ENCODE measurements around the gene MCOLN2. TPM values are rescaled to one million over a fixed set of nuclear protein-coding genes. Genes with fewer than 3 reads are reported as not detected.

MCOLN2 gene
- total and polyA plus RNA-seq, 4 donors, result 0.16 to 0.28 (median 0.25) TPM; not detected in 1

DNA sequence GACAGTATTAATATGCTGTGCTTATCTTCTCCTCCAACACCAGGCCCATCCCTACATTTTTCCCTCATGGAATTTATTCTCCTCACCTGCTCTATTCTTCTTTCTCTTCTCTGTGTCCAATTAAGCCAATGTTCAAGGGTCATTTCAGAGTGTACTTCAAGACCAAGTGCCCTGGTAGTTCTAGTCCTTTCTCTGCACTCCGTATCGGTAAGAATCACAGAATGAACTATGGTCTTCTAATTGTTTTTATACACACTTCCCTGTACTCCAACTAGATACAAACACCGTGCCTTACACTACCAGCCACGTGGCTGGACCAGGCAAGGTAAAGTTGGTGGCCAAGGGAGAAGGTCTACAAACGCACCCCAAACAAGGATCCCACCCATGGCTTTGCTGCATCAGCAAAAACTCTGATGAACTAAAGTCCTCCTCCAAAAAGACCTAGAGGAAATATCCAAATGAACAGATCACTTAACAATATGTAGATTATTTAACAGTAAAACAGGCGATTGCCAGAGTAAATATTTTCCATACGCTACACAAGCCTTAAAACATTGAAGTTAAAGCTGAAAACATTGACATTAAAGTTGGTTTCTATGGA lies 63.8 kb downstream of the MCOLN2 start:
- no peak for DNase-seq (ENCODE audit: low spot score)
- no peaks in the 10 kb centered on the region for H3K9me3 ChIP-seq (ENCODE audit: control insufficient read depth in 4 of 4, low read length in 3 of 4)
- 85% methylated on average over 7 of the region's 7 CpGs for WGBS

DNA sequence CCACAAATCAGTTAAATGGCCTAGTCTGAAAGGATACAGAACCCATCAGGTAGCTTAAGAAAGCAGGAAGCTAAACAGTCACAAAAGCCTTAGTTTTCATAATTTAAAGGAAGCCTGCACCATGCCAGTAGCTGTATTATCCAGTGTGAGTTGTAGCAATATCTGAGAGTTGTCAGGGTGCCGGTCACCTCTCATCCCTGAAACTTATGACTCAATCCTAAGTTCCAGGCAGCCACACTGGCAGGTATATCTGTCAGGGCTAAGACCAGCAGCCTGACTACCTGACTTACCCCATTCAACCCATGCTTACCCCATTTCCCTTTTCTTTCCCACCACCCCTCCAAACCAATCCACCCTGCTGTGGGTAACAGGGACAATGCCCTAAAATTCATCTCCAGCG lies 66.1 kb downstream of the MCOLN2 start:
- WGBS, result 86% methylated on average over 2 of the region's 2 CpGs
- TF ChIP-seq TAF1 (conservative IDR thresholded peaks at IDR 0.05) (no peak), EGR1 (IDR thresholded peaks at IDR 0.05; ENCODE audit: low read depth in 2 of 2) (no peak), FOXA1 (IDR thresholded peaks at IDR 0.05) (no peak), RXRA (IDR thresholded peaks at IDR 0.05) (no peak), YY1 (IDR thresholded peaks at IDR 0.05) (no peak), NR2F2 (IDR thresholded peaks at IDR 0.05) (no peak), HNF4G (IDR thresholded peaks at IDR 0.05) (no peak), RAD21 (IDR thresholded peaks at IDR 0.05) (no peak), GABPA (IDR thresholded peaks at IDR 0.05 in 1 of 2, conservative IDR thresholded peaks at IDR 0.05 in 1 of 2) (no peak), JUND (IDR thresholded peaks at IDR 0.05) (no peak), SP1 (IDR thresholded peaks at IDR 0.05) (no peak), HNF4A (conservative IDR thresholded peaks at IDR 0.05) (no peak), FOXA2 (IDR thresholded peaks at IDR 0.05) (no peak)
- TF ChIP-seq, protein P1, sequence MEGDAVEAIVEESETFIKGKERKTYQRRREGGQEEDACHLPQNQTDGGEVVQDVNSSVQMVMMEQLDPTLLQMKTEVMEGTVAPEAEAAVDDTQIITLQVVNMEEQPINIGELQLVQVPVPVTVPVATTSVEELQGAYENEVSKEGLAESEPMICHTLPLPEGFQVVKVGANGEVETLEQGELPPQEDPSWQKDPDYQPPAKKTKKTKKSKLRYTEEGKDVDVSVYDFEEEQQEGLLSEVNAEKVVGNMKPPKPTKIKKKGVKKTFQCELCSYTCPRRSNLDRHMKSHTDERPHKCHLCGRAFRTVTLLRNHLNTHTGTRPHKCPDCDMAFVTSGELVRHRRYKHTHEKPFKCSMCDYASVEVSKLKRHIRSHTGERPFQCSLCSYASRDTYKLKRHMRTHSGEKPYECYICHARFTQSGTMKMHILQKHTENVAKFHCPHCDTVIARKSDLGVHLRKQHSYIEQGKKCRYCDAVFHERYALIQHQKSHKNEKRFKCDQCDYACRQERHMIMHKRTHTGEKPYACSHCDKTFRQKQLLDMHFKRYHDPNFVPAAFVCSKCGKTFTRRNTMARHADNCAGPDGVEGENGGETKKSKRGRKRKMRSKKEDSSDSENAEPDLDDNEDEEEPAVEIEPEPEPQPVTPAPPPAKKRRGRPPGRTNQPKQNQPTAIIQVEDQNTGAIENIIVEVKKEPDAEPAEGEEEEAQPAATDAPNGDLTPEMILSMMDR (IDR thresholded peaks at IDR 0.05; ENCODE audit: low read depth, low read length, missing input control), result no peak
- TF ChIP-seq, protein P2, sequence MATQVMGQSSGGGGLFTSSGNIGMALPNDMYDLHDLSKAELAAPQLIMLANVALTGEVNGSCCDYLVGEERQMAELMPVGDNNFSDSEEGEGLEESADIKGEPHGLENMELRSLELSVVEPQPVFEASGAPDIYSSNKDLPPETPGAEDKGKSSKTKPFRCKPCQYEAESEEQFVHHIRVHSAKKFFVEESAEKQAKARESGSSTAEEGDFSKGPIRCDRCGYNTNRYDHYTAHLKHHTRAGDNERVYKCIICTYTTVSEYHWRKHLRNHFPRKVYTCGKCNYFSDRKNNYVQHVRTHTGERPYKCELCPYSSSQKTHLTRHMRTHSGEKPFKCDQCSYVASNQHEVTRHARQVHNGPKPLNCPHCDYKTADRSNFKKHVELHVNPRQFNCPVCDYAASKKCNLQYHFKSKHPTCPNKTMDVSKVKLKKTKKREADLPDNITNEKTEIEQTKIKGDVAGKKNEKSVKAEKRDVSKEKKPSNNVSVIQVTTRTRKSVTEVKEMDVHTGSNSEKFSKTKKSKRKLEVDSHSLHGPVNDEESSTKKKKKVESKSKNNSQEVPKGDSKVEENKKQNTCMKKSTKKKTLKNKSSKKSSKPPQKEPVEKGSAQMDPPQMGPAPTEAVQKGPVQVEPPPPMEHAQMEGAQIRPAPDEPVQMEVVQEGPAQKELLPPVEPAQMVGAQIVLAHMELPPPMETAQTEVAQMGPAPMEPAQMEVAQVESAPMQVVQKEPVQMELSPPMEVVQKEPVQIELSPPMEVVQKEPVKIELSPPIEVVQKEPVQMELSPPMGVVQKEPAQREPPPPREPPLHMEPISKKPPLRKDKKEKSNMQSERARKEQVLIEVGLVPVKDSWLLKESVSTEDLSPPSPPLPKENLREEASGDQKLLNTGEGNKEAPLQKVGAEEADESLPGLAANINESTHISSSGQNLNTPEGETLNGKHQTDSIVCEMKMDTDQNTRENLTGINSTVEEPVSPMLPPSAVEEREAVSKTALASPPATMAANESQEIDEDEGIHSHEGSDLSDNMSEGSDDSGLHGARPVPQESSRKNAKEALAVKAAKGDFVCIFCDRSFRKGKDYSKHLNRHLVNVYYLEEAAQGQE (IDR thresholded peaks at IDR 0.05), result no peak
- TF ChIP-seq, protein P3, sequence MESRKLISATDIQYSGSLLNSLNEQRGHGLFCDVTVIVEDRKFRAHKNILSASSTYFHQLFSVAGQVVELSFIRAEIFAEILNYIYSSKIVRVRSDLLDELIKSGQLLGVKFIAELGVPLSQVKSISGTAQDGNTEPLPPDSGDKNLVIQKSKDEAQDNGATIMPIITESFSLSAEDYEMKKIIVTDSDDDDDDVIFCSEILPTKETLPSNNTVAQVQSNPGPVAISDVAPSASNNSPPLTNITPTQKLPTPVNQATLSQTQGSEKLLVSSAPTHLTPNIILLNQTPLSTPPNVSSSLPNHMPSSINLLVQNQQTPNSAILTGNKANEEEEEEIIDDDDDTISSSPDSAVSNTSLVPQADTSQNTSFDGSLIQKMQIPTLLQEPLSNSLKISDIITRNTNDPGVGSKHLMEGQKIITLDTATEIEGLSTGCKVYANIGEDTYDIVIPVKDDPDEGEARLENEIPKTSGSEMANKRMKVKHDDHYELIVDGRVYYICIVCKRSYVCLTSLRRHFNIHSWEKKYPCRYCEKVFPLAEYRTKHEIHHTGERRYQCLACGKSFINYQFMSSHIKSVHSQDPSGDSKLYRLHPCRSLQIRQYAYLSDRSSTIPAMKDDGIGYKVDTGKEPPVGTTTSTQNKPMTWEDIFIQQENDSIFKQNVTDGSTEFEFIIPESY (IDR thresholded peaks at IDR 0.05), result no peak
- TF ChIP-seq, protein P4, sequence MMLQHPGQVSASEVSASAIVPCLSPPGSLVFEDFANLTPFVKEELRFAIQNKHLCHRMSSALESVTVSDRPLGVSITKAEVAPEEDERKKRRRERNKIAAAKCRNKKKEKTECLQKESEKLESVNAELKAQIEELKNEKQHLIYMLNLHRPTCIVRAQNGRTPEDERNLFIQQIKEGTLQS (IDR thresholded peaks at IDR 0.05), result no peak
- TF ChIP-seq, protein P5, sequence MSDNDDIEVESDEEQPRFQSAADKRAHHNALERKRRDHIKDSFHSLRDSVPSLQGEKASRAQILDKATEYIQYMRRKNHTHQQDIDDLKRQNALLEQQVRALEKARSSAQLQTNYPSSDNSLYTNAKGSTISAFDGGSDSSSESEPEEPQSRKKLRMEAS (IDR thresholded peaks at IDR 0.05), result no peak

More for the DNA sequence above, 63.8 kb downstream of the MCOLN2 start:
- H3K36me3 ChIP-seq (ENCODE audit: control insufficient read depth in 4 of 4, insufficient read depth in 3 of 4, low read depth in 1 of 4, low read length in 3 of 4), result no peaks in the 10 kb centered on the region
- TF ChIP-seq FOXA2 (IDR thresholded peaks at IDR 0.05), result no peak
- TF ChIP-seq YY1 (IDR thresholded peaks at IDR 0.05), result no peak
- no peak for TF ChIP-seq TAF1 (conservative IDR thresholded peaks at IDR 0.05)
- TF ChIP-seq HNF4G (IDR thresholded peaks at IDR 0.05), result no peak
- TF ChIP-seq, protein P3 (IDR thresholded peaks at IDR 0.05), result no peak
- no peak for TF ChIP-seq HNF4A (conservative IDR thresholded peaks at IDR 0.05)
- no peak for TF ChIP-seq GABPA (IDR thresholded peaks at IDR 0.05 in 1 of 2, conservative IDR thresholded peaks at IDR 0.05 in 1 of 2)
- no peak overlapping the region for H3K27ac ChIP-seq (ENCODE audit: low read depth in 1 of 2, low read length in 2 of 2)
- H3K27me3 ChIP-seq (ENCODE audit: control insufficient read depth in 4 of 4, insufficient read depth in 4 of 4, low read length in 3 of 4), result no peaks in the 10 kb centered on the region
- H3K4me1 ChIP-seq (ENCODE audit: control insufficient read depth in 4 of 4, insufficient read depth in 4 of 4, low read length in 3 of 4), result no peaks in the 10 kb centered on the region
- H3K4me3 ChIP-seq (ENCODE audit: low read depth in 1 of 3, low read length in 3 of 3), result no peak overlapping the region
- no peak overlapping the region for H3K9ac ChIP-seq (ENCODE audit: low read depth in 1 of 2, low read length in 2 of 2)

More for the DNA sequence above, 66.1 kb downstream of the MCOLN2 start:
- no peak overlapping the region for H3K4me3 ChIP-seq (ENCODE audit: low read depth in 1 of 3, low read length in 3 of 3)
- H3K27me3 ChIP-seq (ENCODE audit: control insufficient read depth in 4 of 4, insufficient read depth in 4 of 4, low read length in 3 of 4), result no peaks in the 10 kb centered on the region
- DNase-seq (ENCODE audit: low spot score), result no peak
- no peaks in the 10 kb centered on the region for H3K36me3 ChIP-seq (ENCODE audit: control insufficient read depth in 4 of 4, insufficient read depth in 3 of 4, low read depth in 1 of 4, low read length in 3 of 4)
- no peak overlapping the region for H3K9ac ChIP-seq (ENCODE audit: low read depth in 1 of 2, low read length in 2 of 2)
- H3K27ac ChIP-seq (ENCODE audit: low read depth in 1 of 2, low read length in 2 of 2), result no peak overlapping the region
- no peaks in the 10 kb centered on the region for H3K9me3 ChIP-seq (ENCODE audit: control insufficient read depth in 4 of 4, low read length in 3 of 4)
- no peaks in the 10 kb centered on the region for H3K4me1 ChIP-seq (ENCODE audit: control insufficient read depth in 4 of 4, insufficient read depth in 4 of 4, low read length in 3 of 4)
